Umbilical cord (tissue), 2 donors: Measurements from ENCODE around the gene TRIM28. TPM values are rescaled to one million over a fixed set of nuclear protein-coding genes. Genes with fewer than 3 reads are reported as not detected.
"Not testable (repeated sequence)": the region's sequence is repeated elsewhere in the genome, so short reads cannot be mapped to it uniquely, and the experiment has no call there.

Experiments
- DNase-seq: peaks from one replicate; pipeline ENCODE4 v3.0.0-alpha.2; 2015; ENCODE audit warnings: low spot score
- total RNA-seq: library from RNA; depleted of rRNA; stranded (reverse); fragments of >200 nt; gene quantifications from one replicate; pipeline ENCODE4 v1.2.3, GENCODE V29; 2014; ENCODE audit warnings: low replicate concordance; ENCODE audit not compliant: insufficient read depth

TRIM28 gene
- total RNA-seq, 1 donor from 2014 or later: 150 TPM

GRCh38 chr19:58575183-58576041 is 31.5 kb downstream of the TRIM28 start:
- peak; percentile 97 for DNase-seq

- not testable (repeated sequence) for DNase-seq
Measured at GRCh38 chr19:58577581-58577980, 33.7 kb downstream of the TRIM28 start.

- DNase-seq: no peak
Measured at GRCh38 chr19:58578012-58578925, 34.4 kb downstream of the TRIM28 start.

- no peak for DNase-seq
Measured at GRCh38 chr19:58579473-58580142, 35.7 kb downstream of the TRIM28 start.

- DNase-seq: peak; percentile 81
Measured at GRCh38 chr19:58581227-58582141, 37.6 kb downstream of the TRIM28 start.

- no peak for DNase-seq
Measured at GRCh38 chr19:58582985-58583384, 39.1 kb downstream of the TRIM28 start.

GRCh38 chr19:58584498-58585441 is 40.9 kb downstream of the TRIM28 start:
- DNase-seq: no peak

GRCh38 chr19:58585442-58586132 is 41.7 kb downstream of the TRIM28 start:
- no peak for DNase-seq

- DNase-seq: no peak
Measured at GRCh38 chr19:58586133-58586765, 42.4 kb downstream of the TRIM28 start.

Other genes with a start within 250 kb of the TRIM28 start
- 43.3 TPM for gene ERVK3-1, start 238.7 kb upstream of the TRIM28 start, total RNA-seq
- gene ZSCAN22, start 217.1 kb upstream of the TRIM28 start, total RNA-seq: 2.9 TPM
- 4.1 TPM for gene A1BG, start 190.6 kb upstream of the TRIM28 start, total RNA-seq
- gene ZNF497, start 181.3 kb upstream of the TRIM28 start, total RNA-seq: 1.7 TPM
- gene ZNF837, start 163.0 kb upstream of the TRIM28 start, total RNA-seq: 3.4 TPM
- gene RPS5, start 156.8 kb upstream of the TRIM28 start, total RNA-seq: 1,414 TPM
- 0.72 TPM for gene RNF225, start 148.4 kb upstream of the TRIM28 start, total RNA-seq
- 6.0 TPM for gene ZNF584, start 135.4 kb upstream of the TRIM28 start, total RNA-seq
- 24.8 TPM for gene ZNF132, start 103.9 kb upstream of the TRIM28 start, total RNA-seq
- 16.4 TPM for gene ZNF324B, start 92.4 kb upstream of the TRIM28 start, total RNA-seq
- gene ZNF324, start 77.0 kb upstream of the TRIM28 start, total RNA-seq: 16.1 TPM
- 7.0 TPM for gene ZNF446, start 67.7 kb upstream of the TRIM28 start, total RNA-seq
- 7.2 TPM for gene SLC27A5, start 32.1 kb upstream of the TRIM28 start, total RNA-seq
- gene ZBTB45, start 24.3 kb upstream of the TRIM28 start, total RNA-seq: 1.2 TPM
- 92.5 TPM for gene CHMP2A, start 11.0 kb downstream of the TRIM28 start, total RNA-seq
- 32.7 TPM for gene UBE2M, start 14.5 kb downstream of the TRIM28 start, total RNA-seq
- gene MZF1, start 29.3 kb downstream of the TRIM28 start, total RNA-seq: 11.1 TPM